Measurements from ENCODE around the gene ZCCHC2.

DNA sequence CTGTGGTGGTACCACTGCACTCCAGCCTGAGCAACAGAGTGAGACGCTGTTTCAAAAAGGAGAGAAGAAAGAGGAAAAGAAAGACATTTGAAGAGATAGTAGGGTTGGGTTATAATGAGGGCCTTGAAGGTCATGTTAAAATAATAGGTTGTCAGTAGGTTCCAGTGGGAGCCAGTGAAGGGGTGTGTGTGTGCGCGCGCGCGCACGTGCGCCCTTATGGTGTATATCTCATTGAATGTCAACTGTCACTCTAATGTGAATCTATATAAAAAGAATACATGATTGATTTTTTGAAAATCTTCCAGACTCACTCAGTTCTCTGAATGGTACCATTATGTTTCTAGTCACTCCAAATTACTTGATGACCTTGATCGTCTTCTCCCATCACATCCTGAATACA, 9.1 kb downstream of the ZCCHC2 start:
- TF ChIP-seq POLR2A (IDR thresholded peaks at IDR 0.05), result no peak
- TF ChIP-seq, protein P1, sequence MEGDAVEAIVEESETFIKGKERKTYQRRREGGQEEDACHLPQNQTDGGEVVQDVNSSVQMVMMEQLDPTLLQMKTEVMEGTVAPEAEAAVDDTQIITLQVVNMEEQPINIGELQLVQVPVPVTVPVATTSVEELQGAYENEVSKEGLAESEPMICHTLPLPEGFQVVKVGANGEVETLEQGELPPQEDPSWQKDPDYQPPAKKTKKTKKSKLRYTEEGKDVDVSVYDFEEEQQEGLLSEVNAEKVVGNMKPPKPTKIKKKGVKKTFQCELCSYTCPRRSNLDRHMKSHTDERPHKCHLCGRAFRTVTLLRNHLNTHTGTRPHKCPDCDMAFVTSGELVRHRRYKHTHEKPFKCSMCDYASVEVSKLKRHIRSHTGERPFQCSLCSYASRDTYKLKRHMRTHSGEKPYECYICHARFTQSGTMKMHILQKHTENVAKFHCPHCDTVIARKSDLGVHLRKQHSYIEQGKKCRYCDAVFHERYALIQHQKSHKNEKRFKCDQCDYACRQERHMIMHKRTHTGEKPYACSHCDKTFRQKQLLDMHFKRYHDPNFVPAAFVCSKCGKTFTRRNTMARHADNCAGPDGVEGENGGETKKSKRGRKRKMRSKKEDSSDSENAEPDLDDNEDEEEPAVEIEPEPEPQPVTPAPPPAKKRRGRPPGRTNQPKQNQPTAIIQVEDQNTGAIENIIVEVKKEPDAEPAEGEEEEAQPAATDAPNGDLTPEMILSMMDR (IDR thresholded peaks at IDR 0.05), result no peak

Data from upper lobe of left lung (tissue), 4 donors.